K562 (cell line): ENCODE results near the gene NACAD. TPM values are rescaled to one million over a fixed set of nuclear protein-coding genes. Genes with fewer than 3 reads are reported as not detected.

ENCODE experiments used
- ATAC-seq: fragments of 200-7000 bp; cut with Tn5 transposase; 3 replicates; pipeline ENCODE4 v1.9.1; 2020; ENCODE audit warnings: moderate library complexity
- BruUV-seq: library from RNA; stranded (reverse); fragments of 400-500 nt; replicated peaks from 2 replicates; lab custom pipeline; 2021; lab: Mats Ljungman, UMichigan
- CTCF ChIA-PET: fragments of 300-600 bp; formaldehyde crosslinking; extraction: SDS; loops from one replicate; lab custom pipeline; 2021; ENCODE audit warnings: low intra/inter-chr PET ratio; lab: Yijun Ruan, JAX
- POLR2A ChIA-PET: fragments of 300-600, 350-650 bp; sonication (Branson Sonifier 250); formaldehyde crosslinking; extraction: SDS; loops from one replicate; lab custom pipeline; 2021; ENCODE audit warnings: antibody characterized with exemption, inconsistent platforms; lab: Yijun Ruan, JAX
- DNase-seq, 4 experiments: peaks; one replicate each; pipeline versions ENCODE4 v3.0.0 to v3.0.0-alpha.2; 2011 to 2018; ENCODE audit warnings: low spot score in 3 of 4, mixed read lengths in 3 of 4; ENCODE audit errors: extremely low read depth in 1 of 4
- FAIRE-seq: peaks from 2 replicates; lab custom pipeline; 2011; peaks lifted over from hg19 to GRCh38; lab: Jason Lieb, UNC
- H2AFZ ChIP-seq: 2 replicates; pipeline ENCODE4 v1.6.0; 2011; ENCODE audit warnings: low read depth, low read length, control low read depth, inconsistent platforms
- H3K27ac ChIP-seq: fragments of 200-600 bp; 3 replicates; pipeline ENCODE4 v1.8.0; 2011; ENCODE audit warnings: low read depth, mild to moderate bottlenecking, control low read depth, inconsistent platforms, low read length, moderate library complexity, mixed read lengths; ENCODE audit errors: extremely low read depth
- H3K27me3 ChIP-seq, 2 experiments: fragments of 300-600 bp in 1 of 2; 2 replicates in 1 of 2; 3 replicates in 1 of 2; pipeline versions ENCODE4 v1.6.0 to v1.8.0; 2011; ENCODE audit warnings: inconsistent platforms in 2 of 2, low read length in 2 of 2, mild to moderate bottlenecking in 1 of 2, mixed read lengths in 1 of 2, moderate library complexity in 1 of 2; ENCODE audit not compliant: control insufficient read depth in 2 of 2, insufficient read depth in 2 of 2
- H3K36me3 ChIP-seq: fragments of 300-600 bp; 3 replicates; pipeline ENCODE4 v1.8.0; 2011; ENCODE audit warnings: mild to moderate bottlenecking, low read length, inconsistent platforms; ENCODE audit not compliant: control insufficient read depth, insufficient read depth
- H3K4me1 ChIP-seq, 2 experiments: fragments of 200-600 bp in 1 of 2; replicated peaks in 1 of 2; 2 replicates in 1 of 2; 3 replicates in 1 of 2; pipeline versions ENCODE4 v1.5.1 to v1.8.0; 2011; ENCODE audit warnings: inconsistent platforms in 2 of 2, low read length in 2 of 2, mild to moderate bottlenecking in 1 of 2, mixed read lengths in 1 of 2, moderate library complexity in 1 of 2; ENCODE audit not compliant: control insufficient read depth in 2 of 2, insufficient read depth in 2 of 2
- H3K4me2 ChIP-seq: 2 replicates; pipeline ENCODE4 v1.6.1; 2011; ENCODE audit warnings: low read length, control low read depth, inconsistent platforms, mixed read lengths; ENCODE audit not compliant: insufficient read depth
- H3K4me3 ChIP-seq: fragments of 200-600 bp; sonication (generic), shearing (Covaris generic); 2 replicates; pipeline ENCODE4 v1.5.1; 2016; ENCODE audit warnings: control low read depth, inconsistent platforms
- H3K79me2 ChIP-seq: fragments of 200-600 bp; 3 replicates; pipeline ENCODE4 v1.8.0; 2011; ENCODE audit warnings: low read length, inconsistent platforms; ENCODE audit not compliant: control insufficient read depth, insufficient read depth
- H3K9ac ChIP-seq, 2 experiments: 2 replicates each; pipeline versions ENCODE4 v1.6.0 to v1.6.1; 2011; ENCODE audit warnings: low read depth in 2 of 2, low read length in 2 of 2, control low read depth in 1 of 2, inconsistent platforms in 1 of 2, mild to moderate bottlenecking in 1 of 2, mixed read lengths in 1 of 2; ENCODE audit not compliant: insufficient read depth in 1 of 2
- H3K9me1 ChIP-seq: one replicate; pipeline ENCODE4 v1.6.0; 2011; ENCODE audit warnings: inconsistent platforms, mild to moderate bottlenecking, low read length, moderate library complexity; ENCODE audit not compliant: control insufficient read depth, insufficient read depth
- H3K9me3 ChIP-seq: replicated peaks from 2 replicates; pipeline ENCODE4 v1.5.1; 2011; ENCODE audit warnings: low read depth, low read length, inconsistent platforms; ENCODE audit not compliant: control insufficient read depth, insufficient read depth
- H4K20me1 ChIP-seq: replicated peaks from 2 replicates; pipeline ENCODE4 v1.6.1; 2011; ENCODE audit warnings: low read length, inconsistent platforms, mixed read lengths; ENCODE audit not compliant: control insufficient read depth, insufficient read depth
- CEBPG ChIP-seq, 3 experiments: fragments of 200-800 bp in 1 of 3; sonication (Bioruptor generic) in 1 of 3; sonication (generic) in 1 of 3; formaldehyde crosslinking in 1 of 3; IDR thresholded peaks in 2 of 3; conservative IDR thresholded peaks in 1 of 3; 2 replicates each; pipeline versions ENCODE4 v1.6.1 to v1.8.0; 2016 to 2022; ENCODE audit warnings: missing compliant biosample characterization in 2 of 3, missing genetic modification characterization in 2 of 3, mild to moderate bottlenecking in 1 of 3, missing genetic modification reagents in 1 of 3
- CREB5 ChIP-seq: fragments of 250-450 bp; sonication (Bioruptor Pico); IDR thresholded peaks from 2 replicates; pipeline ENCODE4 v1.5.0; 2020; ENCODE audit warnings: mild to moderate bottlenecking
- HDGF ChIP-seq: fragments of 450-650 bp; IDR thresholded peaks from 2 replicates; pipeline ENCODE4 v1.6.1; 2016
- HIVEP1 ChIP-seq: fragments of 250-450 bp; sonication (Bioruptor Pico); IDR thresholded peaks from 2 replicates; pipeline ENCODE4 v1.4.0; 2020; ENCODE audit warnings: mild to moderate bottlenecking
- HMG20A ChIP-seq: fragments of 450-650 bp; formaldehyde crosslinking; conservative IDR thresholded peaks from 2 replicates; pipeline ENCODE4 v1.4.0; 2020; ENCODE audit warnings: mild to moderate bottlenecking, mixed read lengths
- JUND ChIP-seq, 2 experiments: IDR thresholded peaks; 2 replicates in 1 of 2; 3 replicates in 1 of 2; pipeline ENCODE4 v1.6.1; 2011; ENCODE audit warnings: borderline replicate concordance in 2 of 2, low read depth in 2 of 2, low read length in 2 of 2, improper control_type of control experiment in 1 of 2, missing biosample characterization in 1 of 2, missing genetic modification characterization in 1 of 2, missing genetic modification reagents in 1 of 2
- MAZ ChIP-seq, 2 experiments: fragments of 450-650 bp in 1 of 2; sonication (generic) in 1 of 2; formaldehyde crosslinking; IDR thresholded peaks in 1 of 2; conservative IDR thresholded peaks in 1 of 2; 2 replicates each; pipeline versions ENCODE4 v1.4.0 to v1.5.0; 2020; ENCODE audit warnings: mild to moderate bottlenecking in 1 of 2, missing genetic modification reagents in 1 of 2
- MEIS2 ChIP-seq: fragments of 450-650 bp; IDR thresholded peaks from 2 replicates; pipeline ENCODE4 v1.6.1; 2014; ENCODE audit warnings: mild to moderate bottlenecking; ENCODE audit not compliant: partially characterized antibody
- NR2F6 ChIP-seq: fragments of 450-650 bp; formaldehyde crosslinking; IDR thresholded peaks from 2 replicates; pipeline ENCODE4 v1.4.0; 2020; ENCODE audit warnings: mild to moderate bottlenecking
- POLR2G ChIP-seq: fragments of 200-400 bp; formaldehyde crosslinking; IDR thresholded peaks from 2 replicates; pipeline ENCODE4 v1.6.1; 2017; ENCODE audit warnings: low read depth, mild to moderate bottlenecking, antibody characterized with exemption, low read length, moderate library complexity
- RFX1 ChIP-seq: fragments of 450-650 bp; IDR thresholded peaks from 2 replicates; pipeline ENCODE4 v1.6.1; 2016; ENCODE audit warnings: mild to moderate bottlenecking, moderate library complexity
- TSHZ1 ChIP-seq: fragments of 250-450 bp; sonication (Bioruptor Pico); IDR thresholded peaks from 2 replicates; pipeline ENCODE4 v1.4.0; 2020; ENCODE audit warnings: mild to moderate bottlenecking, moderate library complexity
- USF1 ChIP-seq: sonication (generic); formaldehyde crosslinking; IDR thresholded peaks from 2 replicates; pipeline ENCODE4 v1.9.0; 2022; ENCODE audit warnings: mild to moderate bottlenecking, missing genetic modification reagents
- WHSC1 ChIP-seq: IDR thresholded peaks from one replicate; pipeline ENCODE4 v1.6.1; 2012; ENCODE audit warnings: low read length, control low read depth, inconsistent platforms
- ZNF384 ChIP-seq: IDR thresholded peaks from 2 replicates; pipeline ENCODE4 v1.6.1; 2012; ENCODE audit warnings: low read depth, low read length, improper control_type of control experiment
- ZNF764 ChIP-seq: fragments of 250-450 bp; sonication (Bioruptor Pico); IDR thresholded peaks from 2 replicates; pipeline ENCODE4 v1.4.0; 2020; ENCODE audit warnings: low read depth, mild to moderate bottlenecking, moderate library complexity
- WGBS: fragments of 100-300 bp; shearing (Covaris generic); methylation state at CpG from one replicate; pipeline ENCODE4 v1.1.6; 2016; ENCODE audit warnings: low coverage, mixed read lengths; ENCODE audit not compliant: insufficient coverage; ENCODE audit errors: missing lambda C conversion rate; 5-methylcytosine and 5-hydroxymethylcytosine counted together
- in situ Hi-C: fragments of 300-500 bp; cut with MboI; formaldehyde crosslinking; loops from 4 replicates; pipeline ENCODE4 v1.15.0; 2018; ENCODE audit warnings: inconsistent platforms, mixed read lengths
- intact Hi-C: fragments of 100-400 bp; cut with micrococcal nuclease; formaldehyde crosslinking; loops from 2 replicates; pipeline ENCODE4 v1.14.2; 2022
- polyA plus RNA-seq, 8 experiments: library from polyadenylated mRNA; depleted of rRNA in 4 of 8; stranded (reverse) in 5 of 8; unstranded in 3 of 8; fragments of >200 nt; fragmentation: Nextera tagmentation in 2 of 8; fragmentation: Illumina TruSeq in 1 of 8; extraction: Ambion mirVana in 2 of 8; extraction: Trizol in 1 of 8; gene quantifications; 2 replicates each; pipeline versions ENCODE4 v1.2.1 to v1.2.3, GENCODE V29; 2011 to 2014; ENCODE audit warnings: inconsistent platforms in 1 of 8, missing spikeins in 1 of 8
- total RNA-seq, 7 experiments: library from RNA; depleted of rRNA in 6 of 7; stranded (reverse); fragments of >200 nt in 6 of 7; fragmentation: Illumina TruSeq in 2 of 7; extraction: Trizol in 2 of 7; gene quantifications; 2 replicates each; pipeline versions ENCODE4 v1.2.1 to v1.2.3, GENCODE V29; 2011 to 2021; ENCODE audit warnings: low replicate concordance in 1 of 7

The NACAD gene
- total and polyA plus RNA-seq, 9 of the 15 experiments (the other 6 are each of a cell fraction or from before 2014, with no cell fraction given) = under 0.01 to 0.03 (median 0.02) TPM; not detected in 5

- intact Hi-C loops = no loop called here
- TF ChIP-seq TSHZ1 (CRISPR knock-in tag) = no peak
- no peak for TF ChIP-seq HMG20A (CRISPR knock-in tag)
- no peak for TF ChIP-seq NR2F6 (CRISPR knock-in tag)
- TF ChIP-seq POLR2G = no peak
- no peak for TF ChIP-seq HIVEP1
- no peak for TF ChIP-seq ZNF764 (CRISPR knock-in tag)
- no peak for TF ChIP-seq CREB5
- no peak for TF ChIP-seq ZNF384
- no peak for TF ChIP-seq WHSC1
- no peak for TF ChIP-seq RFX1
- TF ChIP-seq USF1 (CRISPR knock-in tag) = no peak
- TF ChIP-seq HDGF = no peak
- no peak for TF ChIP-seq JUND (IDR thresholded peaks at IDR 0.05; ENCODE audit: borderline replicate concordance, low read depth, low read length)
- no peak for TF ChIP-seq JUND (tag; IDR thresholded peaks at IDR 0.05; ENCODE audit: borderline replicate concordance, low read depth, low read length)
- TF ChIP-seq MAZ (CRISPR knock-in tag; conservative IDR thresholded peaks at IDR 0.05 in 1 of 2, IDR thresholded peaks at IDR 0.05 in 1 of 2) = no peak
- no peak for TF ChIP-seq MEIS2
- TF ChIP-seq CEBPG (CRISPR knock-in tag; IDR thresholded peaks at IDR 0.05) = no peak
- TF ChIP-seq CEBPG (tag; conservative IDR thresholded peaks at IDR 0.05 in 1 of 2, IDR thresholded peaks at IDR 0.05 in 1 of 2) = no peak
Measured at GRCh38 chr7:45117582-45117981, 28.8 kb upstream of the NACAD start.

More at GRCh38 chr7:45117582-45117981, 28.8 kb upstream of the NACAD start:
- peak overlapping the region in 1 of 2 experiments; percentile 53; a peak in 1 of 4 replicates for H3K9ac ChIP-seq
- peaks cover 3% of the 10 kb centered on the region; the same call in 1 of the 3 replicates for H3K79me2 ChIP-seq
- no peak overlapping the region for H3K27ac ChIP-seq
- H3K9me3 ChIP-seq = no peaks in the 10 kb centered on the region
- DNase-seq (no peak), FAIRE-seq (no peak), ATAC-seq (no peak)
- H3K4me3 ChIP-seq = no peak overlapping the region
- H2AFZ ChIP-seq = no peak overlapping the region
- BruUV-seq = no TSS peak
- H3K36me3 ChIP-seq = no peaks in the 10 kb centered on the region
- POLR2A ChIA-PET = interaction anchor here (1.0 to 2.4 kb wide), 2 partner anchors 8 to 13 kb away, joined by 3 to 5 read pairs; no protein-coding TSS in a partner anchor
- CTCF ChIA-PET = no interaction called here
- in situ Hi-C loops = no loop called here
- 12% methylated on average over 4 of the region's 4 CpGs for WGBS
- H3K9me1 ChIP-seq = no peaks in the 10 kb centered on the region
- H3K27me3 ChIP-seq = no peaks in the 10 kb centered on the region
- H3K4me2 ChIP-seq = no peak overlapping the region
- no peaks in the 10 kb centered on the region for H4K20me1 ChIP-seq
- H3K4me1 ChIP-seq = peaks cover 4 to 6% of the 10 kb centered on the region in 2 experiments; a peak in 4 of 5 replicates
